Measurements from ENCODE around the gene SMARCA1.

The SMARCA1 gene

GRCh38 chrX:129461801-129462456, 61.4 kb downstream of the SMARCA1 start:
- DNase-seq (ENCODE audit: low spot score) = no peak

- DNase-seq (ENCODE audit: low spot score) = no peak
Observed at GRCh38 chrX:129452523-129452922, 70.8 kb downstream of the SMARCA1 start.

GRCh38 chrX:129450123-129450522, 73.2 kb downstream of the SMARCA1 start:
- DNase-seq (ENCODE audit: low spot score) = no peak

- no peak for DNase-seq (ENCODE audit: low spot score)
Observed at GRCh38 chrX:129449148-129449547, 74.1 kb downstream of the SMARCA1 start.

GRCh38 chrX:129445436-129445835, 77.9 kb downstream of the SMARCA1 start:
- peak; percentile 13 for DNase-seq (ENCODE audit: low spot score)

GRCh38 chrX:129433945-129434344, 89.3 kb downstream of the SMARCA1 start:
- DNase-seq (ENCODE audit: low spot score) = no peak

GRCh38 chrX:129433461-129433860, 89.8 kb downstream of the SMARCA1 start:
- no peak for DNase-seq (ENCODE audit: low spot score)

GRCh38 chrX:129427267-129427666, 96.0 kb downstream of the SMARCA1 start:
- no peak for DNase-seq (ENCODE audit: low spot score)

GRCh38 chrX:129423191-129423590, 100.1 kb downstream of the SMARCA1 start:
- no peak for DNase-seq (ENCODE audit: low spot score)

- no peak for DNase-seq (ENCODE audit: low spot score)
Observed at GRCh38 chrX:129404670-129405008, 118.7 kb downstream of the SMARCA1 start.

GRCh38 chrX:129403974-129404669, 119.2 kb downstream of the SMARCA1 start:
- no peak for DNase-seq (ENCODE audit: low spot score)

All from putamen (tissue), 1 donor.